Heart left ventricle (tissue), 16 donors: Measurements from ENCODE around the gene CD300LF. TPM values are rescaled to one million over a fixed set of nuclear protein-coding genes. Genes with fewer than 3 reads are reported as not detected.

Experiments used
- ATAC-seq, 4 donors: fragments of 200-7000 bp; cut with Tn5 transposase; one replicate each; pipeline ENCODE4 v1.9.1; 2020 to 2022; ENCODE audit warnings: moderate library complexity in 4 of 4, mild to moderate bottlenecking in 3 of 4, moderate number of reproducible peaks in 1 of 4
- DNase-seq, 5 donors: peaks; one replicate each; pipeline ENCODE4 v3.0.0-alpha.2; 2020
- H3K27ac ChIP-seq, 12 donors: fragments of 200-600 bp; sonication (generic) in 4 of 12; one replicate each; pipeline versions ENCODE4 v1.5.0 to v1.8.0; 2016 to 2022; ENCODE audit warnings: mild to moderate bottlenecking in 2 of 12
- H3K27me3 ChIP-seq, 9 donors: fragments of 200-600 bp; sonication (generic) in 2 of 9; one replicate each; pipeline versions ENCODE4 v1.5.1 to v1.8.0; 2016 to 2022; ENCODE audit warnings: mild to moderate bottlenecking in 3 of 9
- H3K36me3 ChIP-seq, 9 donors: fragments of 200-600 bp; sonication (generic) in 2 of 9; one replicate each; pipeline versions ENCODE4 v1.5.0 to v1.8.0; 2018 to 2022; ENCODE audit warnings: mild to moderate bottlenecking in 2 of 9
- H3K4me1 ChIP-seq, 12 donors: fragments of 200-600 bp; sonication (generic) in 4 of 12; one replicate each; pipeline versions ENCODE4 v1.5.0 to v1.8.0; 2016 to 2022; ENCODE audit warnings: mild to moderate bottlenecking in 3 of 12
- H3K4me3 ChIP-seq, 12 donors: fragments of 200-600 bp; sonication (generic) in 4 of 12; one replicate each; pipeline versions ENCODE4 v1.5.0 to v1.8.0; 2017 to 2022; ENCODE audit warnings: mild to moderate bottlenecking in 9 of 12, moderate library complexity in 4 of 12
- H3K9me3 ChIP-seq, 12 donors: fragments of 200-600 bp; sonication (generic) in 4 of 12; one replicate each; pipeline versions ENCODE4 v1.5.0 to v1.8.0; 2016 to 2022; ENCODE audit warnings: mild to moderate bottlenecking in 1 of 12
- POLR2A ChIP-seq, 2 donors: fragments of 450-650 bp; IDR thresholded peaks; one replicate each; pipeline ENCODE4 v1.6.1; 2017; ENCODE audit warnings: antibody characterized with exemption in 2 of 2, mild to moderate bottlenecking in 2 of 2, moderate library complexity in 2 of 2
- WGBS, 4 donors: extraction: QIAGEN DNeasy Blood & Tissue Kit in 2 of 4; methylation state at CpG; one replicate each; pipeline versions ENCODE4 v1.1.5 to v1.1.7; 2013 to 2018; 5-methylcytosine and 5-hydroxymethylcytosine counted together
- intact Hi-C, 10 donors: fragments of 100-400 bp; cut with DNase I; formaldehyde crosslinking; loops; one replicate each; pipeline versions ENCODE4 v1.11.1 to v1.14.2; 2022
- long read RNA-seq, 3 donors: library from polyadenylated mRNA; unstranded; transcript quantifications; one replicate each; pipeline ENCODE4 v2.0.0, GENCODE V29; 2020 to 2021
- polyA plus RNA-seq, 2 donors: library from polyadenylated mRNA; stranded (reverse); fragments of 200-250 nt; gene quantifications; one replicate each; pipeline ENCODE4 v1.2.3, GENCODE V29; 2013
- total RNA-seq, 9 donors: library from RNA; depleted of rRNA in 2 of 9; stranded (reverse); fragments of >200 nt in 2 of 9; fragmentation: NEBNext Ultra II Directional in 3 of 9; extraction: Animal tissue kit (Norgen Biotek cat#: 25700) in 3 of 9; gene quantifications; one replicate each; pipeline versions ENCODE4 v1.1.0 to v1.2.4, GENCODE V29; 2016 to 2023
- TF ChIP-seq, protein P1 (sequence below), 12 donors: fragments of 200-600 bp; sonication (generic) in 4 of 12; IDR thresholded peaks; one replicate each; pipeline versions ENCODE4 v1.5.0 to v1.8.0; 2018 to 2022; ENCODE audit warnings: antibody characterized with exemption in 12 of 12, mild to moderate bottlenecking in 5 of 12
- donor health status: ischemic (EF 13 %, LVEDD 7.1; RV severe dilation, severe dysfunction).
- donor health status: healthy with polysubstance abuse.
- donor health status: DM: no; HTN: yes; CAD: no.
- donor health status: DM: no; HTN: no; CAD: no.
- donor health status: ischemic (EF 25% LVEDD 6.9; RV normal size, moderate dysfunction).
- donor health status: ischemic (EF 25% LVEDD 5.7; RV mildly dilated, moderate dysfunction).
- donor health status: healthy.
- donor health status: DM: yes; HTN: yes; CAD: no.
- donor health status: ischemic (EF 35%, LVEDD 5.7; RV mildly dilated, moderate dysfunction).
- donor health status: nonischemic (EF 11% LVEDD 7.7; RV severe dilation, severe dysfunction).
- donor health status: DM: yes; HTN: yes; CAD: no.
- donor health status: PGD.
- donor health status: ischemic (EF 29% LVEDD 5.4; RV normal size, mild dysfunction).
- donor health status: nonischemic (EF 23%, LVEDD 6.1; RV moderate dilation, normal function).

Gene CD300LF
- 1 to 10 TPM in 2 of 9 donors, under 1 TPM in 5, not detected in 2; 0.20 to 7.0 (median 0.42) TPM for total RNA-seq
- under 1 TPM; 0.15 to 0.61 TPM for polyA plus RNA-seq
- long read RNA-seq, donor 1 = 0 reads
- long read RNA-seq, donor 2 = 0 reads
- long read RNA-seq, donor 3, partial matches to known transcripts = 0 of 2 reads
- long read RNA-seq, donor 3, other reads (novel, unspliced or antisense) = 1 of 2 reads

GRCh38 chr17:74712756-74713155 is at the start of gene CD300LF:
Gene CD300LF (minus strand): TSS chr17:74712923. CDS start chr17:74712866, 57 bp downstream.
- peaks cover 0 to 13% (median 0%) of the 10 kb centered on the region in 12 donors for H3K4me1 ChIP-seq
- no peaks in the 10 kb centered on the region for H3K9me3 ChIP-seq
- peaks cover 0 to 34% (median 8%) of the 10 kb centered on the region in 9 donors for H3K27me3 ChIP-seq
- ATAC-seq = peak in 3 of 4 donors; percentile 62 to 82 (median 82)
- WGBS, 4 donors = 77 to 81% (median 79%) methylated on average over 8 of the region's 8 CpGs
- DNase-seq = peak; percentile 29 to 69 (median 37)
- no peaks in the 10 kb centered on the region for H3K36me3 ChIP-seq
- H3K4me3 ChIP-seq = peak within 1 kb of the TSS in 2 of 12 donors; percentile 26 to 59
- H3K27ac ChIP-seq = peak within 1 kb of the TSS in 1 of 12 donors; percentile 81
- TF ChIP-seq, protein P1, sequence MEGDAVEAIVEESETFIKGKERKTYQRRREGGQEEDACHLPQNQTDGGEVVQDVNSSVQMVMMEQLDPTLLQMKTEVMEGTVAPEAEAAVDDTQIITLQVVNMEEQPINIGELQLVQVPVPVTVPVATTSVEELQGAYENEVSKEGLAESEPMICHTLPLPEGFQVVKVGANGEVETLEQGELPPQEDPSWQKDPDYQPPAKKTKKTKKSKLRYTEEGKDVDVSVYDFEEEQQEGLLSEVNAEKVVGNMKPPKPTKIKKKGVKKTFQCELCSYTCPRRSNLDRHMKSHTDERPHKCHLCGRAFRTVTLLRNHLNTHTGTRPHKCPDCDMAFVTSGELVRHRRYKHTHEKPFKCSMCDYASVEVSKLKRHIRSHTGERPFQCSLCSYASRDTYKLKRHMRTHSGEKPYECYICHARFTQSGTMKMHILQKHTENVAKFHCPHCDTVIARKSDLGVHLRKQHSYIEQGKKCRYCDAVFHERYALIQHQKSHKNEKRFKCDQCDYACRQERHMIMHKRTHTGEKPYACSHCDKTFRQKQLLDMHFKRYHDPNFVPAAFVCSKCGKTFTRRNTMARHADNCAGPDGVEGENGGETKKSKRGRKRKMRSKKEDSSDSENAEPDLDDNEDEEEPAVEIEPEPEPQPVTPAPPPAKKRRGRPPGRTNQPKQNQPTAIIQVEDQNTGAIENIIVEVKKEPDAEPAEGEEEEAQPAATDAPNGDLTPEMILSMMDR (IDR thresholded peaks at IDR 0.05) = no peak
- TF ChIP-seq POLR2A (IDR thresholded peaks at IDR 0.05) = no peak
- intact Hi-C loops = no loop called here

GRCh38 chr17:74761931-74762330 is 49.2 kb upstream of the CD300LF start:
- peaks cover 0 to 26% (median 0%) of the 10 kb centered on the region in 9 donors for H3K36me3 ChIP-seq
- intact Hi-C loops = no loop called here
- no peak for DNase-seq
- H3K27ac ChIP-seq = peak overlapping the region in 1 of 12 donors; percentile 70
- TF ChIP-seq, protein P1 (IDR thresholded peaks at IDR 0.05) = no peak
- TF ChIP-seq POLR2A (IDR thresholded peaks at IDR 0.05) = no peak
- ATAC-seq = no peak
- no peaks in the 10 kb centered on the region for H3K9me3 ChIP-seq
- no peaks in the 10 kb centered on the region for H3K27me3 ChIP-seq
- no peak overlapping the region for H3K4me3 ChIP-seq
- peaks cover 19 to 70% (median 46%) of the 10 kb centered on the region in 12 donors for H3K4me1 ChIP-seq
- WGBS, 4 donors = 94 to 100% (median 97%) methylated on average over 6 to 11 of the region's 11 CpGs

DNA sequence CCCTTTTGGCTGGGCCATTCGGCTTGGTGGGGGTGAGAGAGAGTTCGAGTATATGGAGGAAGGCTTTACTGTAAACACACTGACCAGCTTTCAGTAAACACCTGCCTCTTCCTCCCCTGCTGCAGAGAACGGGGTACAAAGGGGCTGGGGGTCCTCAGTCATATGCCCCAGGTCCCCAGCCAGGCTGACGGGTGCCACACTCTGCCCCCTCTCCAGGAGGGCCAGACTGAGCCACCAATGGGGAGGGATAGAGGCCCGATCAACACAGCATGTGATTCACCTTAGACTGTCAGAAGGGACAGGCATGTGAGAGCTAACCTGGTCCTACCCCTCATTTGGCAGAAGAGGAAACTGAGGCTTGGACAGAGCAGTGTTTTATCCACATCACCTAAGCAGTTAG is 48.7 kb upstream of the CD300LF start:
- no peaks in the 10 kb centered on the region for H3K9me3 ChIP-seq
- no peak for ATAC-seq
- no peak for DNase-seq
- H3K4me3 ChIP-seq = no peak overlapping the region
- peaks cover 19 to 72% (median 48%) of the 10 kb centered on the region in 12 donors for H3K4me1 ChIP-seq
- H3K36me3 ChIP-seq = peaks cover 0 to 21% (median 0%) of the 10 kb centered on the region in 9 donors
- 63 to 81% (median 76%) methylated on average over 4 to 5 of the region's 5 CpGs for WGBS, 4 donors
- TF ChIP-seq, protein P1 (IDR thresholded peaks at IDR 0.05) = no peak
- no peak for TF ChIP-seq POLR2A (IDR thresholded peaks at IDR 0.05)
- intact Hi-C loops = no loop called here
- no peaks in the 10 kb centered on the region for H3K27me3 ChIP-seq
- peak overlapping the region in 8 of 12 donors; percentile 12 to 70 (median 54) for H3K27ac ChIP-seq

DNA sequence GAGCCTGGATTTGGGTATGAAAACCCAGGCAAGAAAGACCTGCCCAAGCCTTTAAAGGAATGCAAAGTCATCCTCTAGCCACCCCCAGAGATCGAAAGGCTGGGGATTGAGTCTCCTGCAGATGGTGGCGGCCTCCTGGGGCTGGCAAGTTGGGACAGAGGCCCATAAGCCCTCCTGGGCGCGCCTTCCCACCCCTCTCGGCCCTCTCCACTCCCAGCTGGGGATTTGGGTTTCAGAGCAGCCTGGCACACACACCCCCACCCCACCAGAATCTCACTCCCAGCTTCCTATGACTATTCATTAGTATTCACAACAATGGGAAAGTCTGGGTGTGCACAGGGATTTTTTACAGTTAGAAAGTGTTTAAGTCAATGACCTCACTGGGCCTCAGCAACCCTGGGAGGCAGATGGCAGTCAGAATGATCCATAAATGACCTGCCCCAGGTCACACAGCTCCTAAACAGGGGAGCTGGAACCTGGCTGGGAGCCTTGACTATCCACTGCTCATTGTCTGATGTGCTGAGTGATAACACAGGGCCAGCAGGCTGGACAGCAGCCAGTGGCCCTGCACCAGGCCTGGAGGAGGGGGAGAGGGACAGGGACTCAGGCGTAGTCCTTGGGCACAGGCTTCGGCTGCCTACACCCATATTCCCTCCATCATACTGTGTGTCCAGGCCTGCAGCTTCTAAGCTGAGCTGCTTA is 47.8 kb upstream of the CD300LF start:
- Histone ChIP-seq H3K27me3 (no peaks in the 10 kb centered on the region), H3K4me3 (no peak overlapping the region), H3K27ac (peak overlapping the region in 10 of 12 donors; percentile 12 to 70 (median 54)), H3K4me1 (peaks cover 19 to 74% (median 48%) of the 10 kb centered on the region in 12 donors), H3K9me3 (no peaks in the 10 kb centered on the region), H3K36me3 (peaks cover 0 to 13% (median 0%) of the 10 kb centered on the region in 9 donors)
- intact Hi-C loops = no loop called here
- ATAC-seq = peak in 3 of 4 donors; percentile 8 to 44 (median 30)
- DNase-seq = no peak
- 58 to 71% (median 67%) methylated on average over 7 of the region's 7 CpGs for WGBS, 4 donors
- TF ChIP-seq, protein P1 (IDR thresholded peaks at IDR 0.05) = no peak
- no peak for TF ChIP-seq POLR2A (IDR thresholded peaks at IDR 0.05)
